Left ventricle myocardium inferior (tissue), 1 donor: ENCODE measurements around the gene AACS. TPM values are rescaled to one million over a fixed set of nuclear protein-coding genes. Genes with fewer than 3 reads are reported as not detected.

Experiments
- total RNA-seq: library from RNA; stranded (reverse); fragmentation: NEBNext Ultra II Directional; extraction: Animal tissue kit (Norgen Biotek cat#: 25700); gene quantifications from one replicate; pipeline ENCODE4 v1.2.1, GENCODE V29; 2021
- donor health status: DM: no; HTN: yes; CAD: no; lungs with severe emphysema.

Gene AACS
- total RNA-seq, 1 donor from 2014 or later, result 11.5 TPM

Other genes with a start within 250 kb of the AACS start
- gene SCARB1, start 201.6 kb upstream of the AACS start, total RNA-seq, result 11.1 TPM
- gene UBC, start 150.8 kb upstream of the AACS start, total RNA-seq, result 1,154 TPM
- gene DHX37, start 76.3 kb upstream of the AACS start, total RNA-seq, result 5.5 TPM
- gene BRI3BP, start 71.8 kb upstream of the AACS start, total RNA-seq, result 4.3 TPM
- gene TMEM132B, start 121.0 kb downstream of the AACS start, total RNA-seq, result 4.6 TPM